ENCODE results near the gene GTF2B.

DNA sequence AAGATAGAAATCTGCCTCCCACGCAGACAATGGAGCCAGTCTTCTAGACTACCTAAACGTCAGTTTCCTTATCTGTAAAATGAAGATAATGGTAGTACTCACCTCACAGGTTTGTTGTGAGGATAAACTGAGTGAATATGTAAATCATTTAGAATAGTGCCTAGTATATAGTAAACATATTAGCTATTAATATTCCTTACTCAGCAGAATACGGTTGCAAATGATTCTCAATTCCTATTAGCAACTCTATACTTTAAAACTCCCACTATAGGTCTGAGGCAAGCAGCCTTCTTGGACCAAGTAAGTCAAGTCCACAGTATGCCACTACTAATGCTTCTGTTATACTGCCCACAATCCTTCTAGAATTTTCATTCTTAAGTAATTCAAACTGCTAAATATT, 5.4 kb downstream of the GTF2B start:
- no peak for TF ChIP-seq EZH2 (IDR thresholded peaks at IDR 0.05; ENCODE audit: low read depth)
- TF ChIP-seq, protein P1, sequence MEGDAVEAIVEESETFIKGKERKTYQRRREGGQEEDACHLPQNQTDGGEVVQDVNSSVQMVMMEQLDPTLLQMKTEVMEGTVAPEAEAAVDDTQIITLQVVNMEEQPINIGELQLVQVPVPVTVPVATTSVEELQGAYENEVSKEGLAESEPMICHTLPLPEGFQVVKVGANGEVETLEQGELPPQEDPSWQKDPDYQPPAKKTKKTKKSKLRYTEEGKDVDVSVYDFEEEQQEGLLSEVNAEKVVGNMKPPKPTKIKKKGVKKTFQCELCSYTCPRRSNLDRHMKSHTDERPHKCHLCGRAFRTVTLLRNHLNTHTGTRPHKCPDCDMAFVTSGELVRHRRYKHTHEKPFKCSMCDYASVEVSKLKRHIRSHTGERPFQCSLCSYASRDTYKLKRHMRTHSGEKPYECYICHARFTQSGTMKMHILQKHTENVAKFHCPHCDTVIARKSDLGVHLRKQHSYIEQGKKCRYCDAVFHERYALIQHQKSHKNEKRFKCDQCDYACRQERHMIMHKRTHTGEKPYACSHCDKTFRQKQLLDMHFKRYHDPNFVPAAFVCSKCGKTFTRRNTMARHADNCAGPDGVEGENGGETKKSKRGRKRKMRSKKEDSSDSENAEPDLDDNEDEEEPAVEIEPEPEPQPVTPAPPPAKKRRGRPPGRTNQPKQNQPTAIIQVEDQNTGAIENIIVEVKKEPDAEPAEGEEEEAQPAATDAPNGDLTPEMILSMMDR (conservative IDR thresholded peaks at IDR 0.05) = no peak

Measured in PC-9 (cell line).